ENCODE results near the gene SHANK1. TPM values are rescaled to one million over a fixed set of nuclear protein-coding genes. Genes with fewer than 3 reads are reported as not detected.

SHANK1 gene
- total RNA-seq, 3 donors from 2014 or later: 0.59 to 0.98 TPM; not detected in 1

- intact Hi-C loops (cut with DNase I; ENCODE audit: low total_unique reads): no loop called here
- Histone ChIP-seq H3K36me3 (no peaks in the 10 kb centered on the region), H3K9me3 (peaks cover 13 to 16% of the 10 kb centered on the region in 2 donors), H3K4me1 (no peaks in the 10 kb centered on the region), H3K27ac (no peak overlapping the region), H3K27me3 (peaks cover 0 to 22% of the 10 kb centered on the region in 2 donors), H3K4me3 (no peak overlapping the region)
- DNase-seq (ENCODE audit: low spot score in 2 of 2): no peak
- no peak for TF ChIP-seq POLR2AphosphoS5 (IDR thresholded peaks at IDR 0.05)
- TF ChIP-seq CTCF (IDR thresholded peaks at IDR 0.05): no peak
- no peak for TF ChIP-seq POLR2A (IDR thresholded peaks at IDR 0.05)
These were observed 86.2 kb downstream of the SHANK1 start for GRCh38 chr19:50633359-50633758.

GRCh38 chr19:50632151-50632835 lies 87.3 kb downstream of the SHANK1 start:
- Histone ChIP-seq H3K36me3 (no peaks in the 10 kb centered on the region), H3K4me3 (no peak overlapping the region), H3K4me1 (no peaks in the 10 kb centered on the region), H3K27me3 (peaks cover 0 to 16% of the 10 kb centered on the region in 2 donors), H3K9me3 (peaks cover 13 to 16% of the 10 kb centered on the region in 2 donors), H3K27ac (no peak overlapping the region)
- TF ChIP-seq POLR2A (IDR thresholded peaks at IDR 0.05) (no peak), CTCF (IDR thresholded peaks at IDR 0.05) (no peak), POLR2AphosphoS5 (IDR thresholded peaks at IDR 0.05) (no peak)
- intact Hi-C loops (cut with DNase I; ENCODE audit: low total_unique reads): no loop called here
- no peak for DNase-seq (ENCODE audit: low spot score in 2 of 2)

GRCh38 chr19:50629801-50630200 lies 89.8 kb downstream of the SHANK1 start:
- no peak for TF ChIP-seq POLR2A (IDR thresholded peaks at IDR 0.05)
- no peak for TF ChIP-seq POLR2AphosphoS5 (IDR thresholded peaks at IDR 0.05)
- TF ChIP-seq CTCF (IDR thresholded peaks at IDR 0.05): no peak
- H3K4me3 ChIP-seq: no peak overlapping the region
- no peaks in the 10 kb centered on the region for H3K36me3 ChIP-seq
- intact Hi-C loops (cut with DNase I; ENCODE audit: low total_unique reads): no loop called here
- no peak overlapping the region for H3K27ac ChIP-seq
- peaks cover 13 to 16% of the 10 kb centered on the region in 2 donors for H3K9me3 ChIP-seq
- peaks cover 0 to 8% of the 10 kb centered on the region in 2 donors for H3K27me3 ChIP-seq
- H3K4me1 ChIP-seq: no peaks in the 10 kb centered on the region
- DNase-seq (ENCODE audit: low spot score in 2 of 2): no peak

GRCh38 chr19:50629194-50629593 lies 90.4 kb downstream of the SHANK1 start:
- TF ChIP-seq POLR2A (IDR thresholded peaks at IDR 0.05): no peak
- TF ChIP-seq POLR2AphosphoS5 (IDR thresholded peaks at IDR 0.05): no peak
- no peak for TF ChIP-seq CTCF (IDR thresholded peaks at IDR 0.05)
- no peak overlapping the region for H3K4me3 ChIP-seq

GRCh38 chr19:50628551-50628950 lies 91.1 kb downstream of the SHANK1 start:
- H3K4me3 ChIP-seq: no peak overlapping the region
- intact Hi-C loops (cut with DNase I; ENCODE audit: low total_unique reads): no loop called here
- no peaks in the 10 kb centered on the region for H3K4me1 ChIP-seq
- TF ChIP-seq CTCF (IDR thresholded peaks at IDR 0.05) (no peak), POLR2A (IDR thresholded peaks at IDR 0.05) (no peak), POLR2AphosphoS5 (IDR thresholded peaks at IDR 0.05) (no peak)
- peaks cover 0 to 8% of the 10 kb centered on the region in 2 donors for H3K27me3 ChIP-seq
- H3K36me3 ChIP-seq: no peaks in the 10 kb centered on the region
- no peak overlapping the region for H3K27ac ChIP-seq
- DNase-seq (ENCODE audit: low spot score in 2 of 2): no peak
- H3K9me3 ChIP-seq: peaks cover 4 to 7% of the 10 kb centered on the region in 2 donors

More at GRCh38 chr19:50629194-50629593, 90.4 kb downstream of the SHANK1 start:
- Histone ChIP-seq H3K27ac (no peak overlapping the region), H3K27me3 (peaks cover 0 to 8% of the 10 kb centered on the region in 2 donors), H3K9me3 (peaks cover 10 to 13% of the 10 kb centered on the region in 2 donors), H3K36me3 (no peaks in the 10 kb centered on the region), H3K4me1 (no peaks in the 10 kb centered on the region)
- DNase-seq (ENCODE audit: low spot score in 2 of 2): no peak
- intact Hi-C loops (cut with DNase I; ENCODE audit: low total_unique reads): no loop called here
